ENCODE data around the gene ZNF839. TPM values are rescaled to one million over a fixed set of nuclear protein-coding genes. Genes with fewer than 3 reads are reported as not detected.
A peak's percentile ranks its signal among the peaks of the same experiment; 100 is the strongest.

Gene ZNF839
- total RNA-seq (2022) (20.3 and 23.0 TPM in 2 replicates), Bru-seq, nascent RNA (percentile 72 among the genes with signal in this experiment), BruChase-seq, experiment 1, labeled RNA remaining after a 6-hour chase (percentile 69 among the genes with signal in this experiment), BruChase-seq, experiment 2, labeled RNA remaining after a 2-hour chase (percentile 79 among the genes with signal in this experiment)
- long read RNA-seq, transcript ZNF839-202 (8 exons, 2,987 nt), result major isoform, 10 of 30 reads
- long read RNA-seq, partial matches to known transcripts, result 2 of 30 reads
- long read RNA-seq, other reads (novel, unspliced or antisense), result 17 of 30 reads

DNA sequence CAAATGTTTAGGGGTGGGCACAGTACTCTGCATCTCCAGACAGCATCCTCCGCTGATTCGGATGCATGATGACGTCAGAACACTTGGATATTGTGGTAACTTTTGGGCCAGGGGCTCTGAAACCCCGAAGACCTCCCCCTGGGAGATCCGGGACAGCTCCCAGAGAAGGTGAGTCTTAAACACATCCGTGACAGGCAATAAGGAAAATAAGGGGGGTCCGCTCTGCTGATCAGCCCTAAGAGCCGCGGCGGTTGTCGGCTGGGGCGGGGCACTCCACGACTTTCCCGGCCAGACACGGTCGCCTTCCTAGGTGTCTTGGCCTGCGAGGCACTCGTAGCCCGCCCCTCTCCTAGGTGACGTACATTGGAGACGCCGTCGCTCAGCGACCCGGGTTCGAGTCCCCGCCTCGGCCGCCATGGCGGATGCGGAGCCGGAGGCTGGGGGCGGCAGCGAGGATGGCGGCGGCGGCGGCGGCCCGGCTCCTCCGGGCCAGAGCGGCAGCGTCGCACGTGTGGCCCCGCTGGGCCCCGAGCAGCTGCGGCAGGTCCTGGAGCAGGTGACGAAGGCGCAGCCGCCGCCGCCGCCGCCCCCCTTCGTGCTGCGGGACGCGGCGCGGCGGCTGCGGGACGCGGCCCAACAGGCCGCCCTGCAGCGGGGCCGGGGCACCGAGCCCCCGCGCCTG lies at the start of gene ZNF839:
Gene ZNF839 (plus strand): TSS at position 396 of the 682 bp plus-strand sequence. CDS start 20 bp downstream, at position 416.
- POLR2A ChIA-PET, result interaction anchor here (0.6 to 4.7 kb wide), 13 partner anchors 9 to 339 kb away, joined by 3 to 29 read pairs (median 4); partner anchors contain the start of genes CINP, MOK and TECPR2
- CTCF ChIA-PET, result interaction anchor here (0.6 to 1.4 kb wide), 7 partner anchors 14 to 358 kb away, joined by 3 to 5 read pairs (median 3); no protein-coding TSS in a partner anchor
- intact Hi-C loops (cut with micrococcal nuclease), result loop anchor here (5.0 to 10.0 kb wide), 2 partner anchors 357 to 545 kb away; partner anchors contain the start of gene DYNC1H1
- TF ChIP-seq, protein P1, sequence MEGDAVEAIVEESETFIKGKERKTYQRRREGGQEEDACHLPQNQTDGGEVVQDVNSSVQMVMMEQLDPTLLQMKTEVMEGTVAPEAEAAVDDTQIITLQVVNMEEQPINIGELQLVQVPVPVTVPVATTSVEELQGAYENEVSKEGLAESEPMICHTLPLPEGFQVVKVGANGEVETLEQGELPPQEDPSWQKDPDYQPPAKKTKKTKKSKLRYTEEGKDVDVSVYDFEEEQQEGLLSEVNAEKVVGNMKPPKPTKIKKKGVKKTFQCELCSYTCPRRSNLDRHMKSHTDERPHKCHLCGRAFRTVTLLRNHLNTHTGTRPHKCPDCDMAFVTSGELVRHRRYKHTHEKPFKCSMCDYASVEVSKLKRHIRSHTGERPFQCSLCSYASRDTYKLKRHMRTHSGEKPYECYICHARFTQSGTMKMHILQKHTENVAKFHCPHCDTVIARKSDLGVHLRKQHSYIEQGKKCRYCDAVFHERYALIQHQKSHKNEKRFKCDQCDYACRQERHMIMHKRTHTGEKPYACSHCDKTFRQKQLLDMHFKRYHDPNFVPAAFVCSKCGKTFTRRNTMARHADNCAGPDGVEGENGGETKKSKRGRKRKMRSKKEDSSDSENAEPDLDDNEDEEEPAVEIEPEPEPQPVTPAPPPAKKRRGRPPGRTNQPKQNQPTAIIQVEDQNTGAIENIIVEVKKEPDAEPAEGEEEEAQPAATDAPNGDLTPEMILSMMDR (IDR thresholded peaks at IDR 0.05; ENCODE audit: unreplicated experiment), result no peak
- DNase-seq (ENCODE audit: unreplicated experiment), result peak; percentile 88
- BruUV-seq (replicated peaks), result no TSS peak
- Mint-ChIP-seq H3K9me3 (ENCODE audit: unreplicated experiment) (no peaks in the 10 kb centered on the region), H3K27ac (ENCODE audit: low read depth, unreplicated experiment) (peak within 1 kb of the TSS; percentile 95), H3K27me3 (ENCODE audit: insufficient read depth, unreplicated experiment) (no peaks in the 10 kb centered on the region), H3K4me3 (ENCODE audit: unreplicated experiment) (peak within 1 kb of the TSS; percentile 93), H3K36me3 (ENCODE audit: insufficient read depth, unreplicated experiment) (peaks cover 26% of the 10 kb centered on the region), H3K4me1 (ENCODE audit: insufficient read depth, unreplicated experiment) (peaks cover 18% of the 10 kb centered on the region)

GRCh38 chr14:102272392-102272791 lies 47.2 kb upstream of the ZNF839 start:
- no peaks in the 10 kb centered on the region for H3K27me3 Mint-ChIP-seq (ENCODE audit: insufficient read depth, unreplicated experiment)
- H3K9me3 Mint-ChIP-seq (ENCODE audit: unreplicated experiment), result no peaks in the 10 kb centered on the region
- intact Hi-C loops (cut with micrococcal nuclease), result no loop called here
- DNase-seq (ENCODE audit: unreplicated experiment), result no peak
- peaks cover 3% of the 10 kb centered on the region for H3K36me3 Mint-ChIP-seq (ENCODE audit: insufficient read depth, unreplicated experiment)
- TF ChIP-seq, protein P1 (IDR thresholded peaks at IDR 0.05; ENCODE audit: unreplicated experiment), result no peak
- no TSS peak for BruUV-seq (replicated peaks)
- no peak overlapping the region for H3K27ac Mint-ChIP-seq (ENCODE audit: low read depth, unreplicated experiment)
- H3K4me1 Mint-ChIP-seq (ENCODE audit: insufficient read depth, unreplicated experiment), result peaks cover 5% of the 10 kb centered on the region
- POLR2A ChIA-PET, result interaction anchor here (0.6 kb wide), 1 partner anchor 12 kb away, joined by 3 read pairs; no protein-coding TSS in a partner anchor
- CTCF ChIA-PET, result no interaction called here
- H3K4me3 Mint-ChIP-seq (ENCODE audit: unreplicated experiment), result no peak overlapping the region

GRCh38 chr14:102275866-102276265 lies 43.7 kb upstream of the ZNF839 start:
- peaks cover 7% of the 10 kb centered on the region for H3K36me3 Mint-ChIP-seq (ENCODE audit: insufficient read depth, unreplicated experiment)
- TF ChIP-seq, protein P1 (IDR thresholded peaks at IDR 0.05; ENCODE audit: unreplicated experiment), result no peak
- peaks cover 27% of the 10 kb centered on the region for H3K4me1 Mint-ChIP-seq (ENCODE audit: insufficient read depth, unreplicated experiment)
- DNase-seq (ENCODE audit: unreplicated experiment), result no peak
- POLR2A ChIA-PET, result interaction anchor here (0.6 to 1.0 kb wide), 2 partner anchors 15 to 459 kb away, joined by 3 to 6 read pairs; no protein-coding TSS in a partner anchor
- intact Hi-C loops (cut with micrococcal nuclease), result no loop called here
- no peak overlapping the region for H3K27ac Mint-ChIP-seq (ENCODE audit: low read depth, unreplicated experiment)
- no peaks in the 10 kb centered on the region for H3K27me3 Mint-ChIP-seq (ENCODE audit: insufficient read depth, unreplicated experiment)
- no peak overlapping the region for H3K4me3 Mint-ChIP-seq (ENCODE audit: unreplicated experiment)
- CTCF ChIA-PET, result no interaction called here
- H3K9me3 Mint-ChIP-seq (ENCODE audit: unreplicated experiment), result no peaks in the 10 kb centered on the region
- BruUV-seq (replicated peaks), result no TSS peak

Data from MCF 10A (cell line).